WTC11 (cell line): ENCODE data around the gene RPL35A.

Source experiments
- FOXJ3 ChIP-seq: sonication (generic); formaldehyde crosslinking; IDR thresholded peaks from 2 replicates; pipeline ENCODE4 v1.9.0; 2021; ENCODE audit warnings: missing genetic modification reagents, mild to moderate bottlenecking, borderline replicate concordance
- NR1H2 ChIP-seq: sonication (generic); formaldehyde crosslinking; IDR thresholded peaks from 2 replicates; pipeline ENCODE4 v1.9.0; 2021; ENCODE audit warnings: mild to moderate bottlenecking, moderate library complexity, missing genetic modification reagents
- SMAD3 ChIP-seq: sonication (generic); formaldehyde crosslinking; IDR thresholded peaks from 2 replicates; pipeline ENCODE4 v1.8.0; 2022; ENCODE audit warnings: missing genetic modification reagents, mild to moderate bottlenecking, borderline replicate concordance
- TP53 ChIP-seq: sonication (generic); formaldehyde crosslinking; IDR thresholded peaks from 2 replicates; pipeline ENCODE4 v1.8.1; 2023; ENCODE audit warnings: mild to moderate bottlenecking, missing genetic modification reagents
- TF ChIP-seq, protein P1 (sequence below): fragments of 200-600 bp; IDR thresholded peaks from 2 replicates; pipeline ENCODE4 v1.8.0; 2022; ENCODE audit warnings: antibody characterized with exemption
- TF ChIP-seq, protein P2 (sequence below): sonication (generic); formaldehyde crosslinking; IDR thresholded peaks from 2 replicates; pipeline ENCODE4 v1.8.1; 2023; ENCODE audit warnings: mild to moderate bottlenecking, missing genetic modification reagents, moderate library complexity
- TF ChIP-seq, protein P3 (sequence below): sonication (generic); formaldehyde crosslinking; IDR thresholded peaks from 2 replicates; pipeline ENCODE4 v1.8.1; 2023; ENCODE audit warnings: mild to moderate bottlenecking, moderate library complexity, missing genetic modification reagents
- TF ChIP-seq, protein P4 (sequence below): sonication (generic); formaldehyde crosslinking; IDR thresholded peaks from 2 replicates; pipeline ENCODE4 v1.8.0; 2022; ENCODE audit warnings: mild to moderate bottlenecking, missing genetic modification reagents
- TF ChIP-seq, protein P5 (sequence below): sonication (generic); formaldehyde crosslinking; IDR thresholded peaks from 2 replicates; pipeline ENCODE4 v1.8.1; 2022; ENCODE audit warnings: mild to moderate bottlenecking, missing genetic modification reagents, moderate library complexity, borderline replicate concordance
- TF ChIP-seq, protein P6 (sequence below): sonication (generic); formaldehyde crosslinking; IDR thresholded peaks from 2 replicates; pipeline ENCODE4 v1.8.0; 2022; ENCODE audit warnings: mild to moderate bottlenecking, missing genetic modification reagents

DNA sequence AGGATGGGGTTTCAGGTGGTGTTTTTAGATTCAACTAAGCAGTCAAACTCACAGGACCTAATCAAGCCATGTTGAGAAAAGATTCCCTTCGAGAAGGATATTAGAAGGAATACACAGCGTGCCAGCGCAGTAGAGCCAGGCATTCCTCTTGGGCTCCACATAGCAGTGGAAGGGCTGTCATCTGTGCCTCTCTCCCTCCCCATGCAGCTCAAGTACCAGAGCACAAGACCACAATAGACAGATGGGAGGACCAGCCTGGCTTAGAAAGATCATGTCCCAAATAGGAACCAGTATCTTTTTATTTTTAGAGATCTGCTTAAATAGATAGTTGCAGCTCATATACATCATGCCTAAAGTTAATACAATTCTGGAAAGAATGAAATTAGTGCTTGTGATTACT is 47.9 kb downstream of the RPL35A start:
- TF ChIP-seq, protein P1, sequence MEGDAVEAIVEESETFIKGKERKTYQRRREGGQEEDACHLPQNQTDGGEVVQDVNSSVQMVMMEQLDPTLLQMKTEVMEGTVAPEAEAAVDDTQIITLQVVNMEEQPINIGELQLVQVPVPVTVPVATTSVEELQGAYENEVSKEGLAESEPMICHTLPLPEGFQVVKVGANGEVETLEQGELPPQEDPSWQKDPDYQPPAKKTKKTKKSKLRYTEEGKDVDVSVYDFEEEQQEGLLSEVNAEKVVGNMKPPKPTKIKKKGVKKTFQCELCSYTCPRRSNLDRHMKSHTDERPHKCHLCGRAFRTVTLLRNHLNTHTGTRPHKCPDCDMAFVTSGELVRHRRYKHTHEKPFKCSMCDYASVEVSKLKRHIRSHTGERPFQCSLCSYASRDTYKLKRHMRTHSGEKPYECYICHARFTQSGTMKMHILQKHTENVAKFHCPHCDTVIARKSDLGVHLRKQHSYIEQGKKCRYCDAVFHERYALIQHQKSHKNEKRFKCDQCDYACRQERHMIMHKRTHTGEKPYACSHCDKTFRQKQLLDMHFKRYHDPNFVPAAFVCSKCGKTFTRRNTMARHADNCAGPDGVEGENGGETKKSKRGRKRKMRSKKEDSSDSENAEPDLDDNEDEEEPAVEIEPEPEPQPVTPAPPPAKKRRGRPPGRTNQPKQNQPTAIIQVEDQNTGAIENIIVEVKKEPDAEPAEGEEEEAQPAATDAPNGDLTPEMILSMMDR, result no peak
- TF ChIP-seq FOXJ3 (no peak), NR1H2 (no peak), SMAD3 (CRISPR knock-in tag) (no peak), TP53 (no peak)
- TF ChIP-seq, protein P2, sequence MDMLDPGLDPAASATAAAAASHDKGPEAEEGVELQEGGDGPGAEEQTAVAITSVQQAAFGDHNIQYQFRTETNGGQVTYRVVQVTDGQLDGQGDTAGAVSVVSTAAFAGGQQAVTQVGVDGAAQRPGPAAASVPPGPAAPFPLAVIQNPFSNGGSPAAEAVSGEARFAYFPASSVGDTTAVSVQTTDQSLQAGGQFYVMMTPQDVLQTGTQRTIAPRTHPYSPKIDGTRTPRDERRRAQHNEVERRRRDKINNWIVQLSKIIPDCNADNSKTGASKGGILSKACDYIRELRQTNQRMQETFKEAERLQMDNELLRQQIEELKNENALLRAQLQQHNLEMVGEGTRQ (CRISPR knock-in tag), result no peak
- TF ChIP-seq, protein P3, sequence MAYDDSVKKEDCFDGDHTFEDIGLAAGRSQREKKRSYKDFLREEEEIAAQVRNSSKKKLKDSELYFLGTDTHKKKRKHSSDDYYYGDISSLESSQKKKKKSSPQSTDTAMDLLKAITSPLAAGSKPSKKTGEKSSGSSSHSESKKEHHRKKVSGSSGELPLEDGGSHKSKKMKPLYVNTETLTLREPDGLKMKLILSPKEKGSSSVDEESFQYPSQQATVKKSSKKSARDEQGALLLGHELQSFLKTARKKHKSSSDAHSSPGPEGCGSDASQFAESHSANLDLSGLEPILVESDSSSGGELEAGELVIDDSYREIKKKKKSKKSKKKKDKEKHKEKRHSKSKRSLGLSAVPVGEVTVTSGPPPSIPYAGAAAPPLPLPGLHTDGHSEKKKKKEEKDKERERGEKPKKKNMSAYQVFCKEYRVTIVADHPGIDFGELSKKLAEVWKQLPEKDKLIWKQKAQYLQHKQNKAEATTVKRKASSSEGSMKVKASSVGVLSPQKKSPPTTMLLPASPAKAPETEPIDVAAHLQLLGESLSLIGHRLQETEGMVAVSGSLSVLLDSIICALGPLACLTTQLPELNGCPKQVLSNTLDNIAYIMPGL, result no peak
- TF ChIP-seq, protein P4, sequence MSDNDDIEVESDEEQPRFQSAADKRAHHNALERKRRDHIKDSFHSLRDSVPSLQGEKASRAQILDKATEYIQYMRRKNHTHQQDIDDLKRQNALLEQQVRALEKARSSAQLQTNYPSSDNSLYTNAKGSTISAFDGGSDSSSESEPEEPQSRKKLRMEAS (CRISPR knock-in tag), result no peak
- TF ChIP-seq, protein P5, sequence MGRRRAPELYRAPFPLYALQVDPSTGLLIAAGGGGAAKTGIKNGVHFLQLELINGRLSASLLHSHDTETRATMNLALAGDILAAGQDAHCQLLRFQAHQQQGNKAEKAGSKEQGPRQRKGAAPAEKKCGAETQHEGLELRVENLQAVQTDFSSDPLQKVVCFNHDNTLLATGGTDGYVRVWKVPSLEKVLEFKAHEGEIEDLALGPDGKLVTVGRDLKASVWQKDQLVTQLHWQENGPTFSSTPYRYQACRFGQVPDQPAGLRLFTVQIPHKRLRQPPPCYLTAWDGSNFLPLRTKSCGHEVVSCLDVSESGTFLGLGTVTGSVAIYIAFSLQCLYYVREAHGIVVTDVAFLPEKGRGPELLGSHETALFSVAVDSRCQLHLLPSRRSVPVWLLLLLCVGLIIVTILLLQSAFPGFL, result no peak
- TF ChIP-seq, protein P6, sequence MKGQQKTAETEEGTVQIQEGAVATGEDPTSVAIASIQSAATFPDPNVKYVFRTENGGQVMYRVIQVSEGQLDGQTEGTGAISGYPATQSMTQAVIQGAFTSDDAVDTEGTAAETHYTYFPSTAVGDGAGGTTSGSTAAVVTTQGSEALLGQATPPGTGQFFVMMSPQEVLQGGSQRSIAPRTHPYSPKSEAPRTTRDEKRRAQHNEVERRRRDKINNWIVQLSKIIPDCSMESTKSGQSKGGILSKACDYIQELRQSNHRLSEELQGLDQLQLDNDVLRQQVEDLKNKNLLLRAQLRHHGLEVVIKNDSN, result no peak
